Hepatocyte (in vitro differentiated cells): ENCODE measurements around the gene AEN. TPM values are rescaled to one million over a fixed set of nuclear protein-coding genes. Genes with fewer than 3 reads are reported as not detected.

Experiments
- DNase-seq: peaks from one replicate; pipeline ENCODE4 v3.0.0-alpha.2; 2016; ENCODE audit warnings: low spot score
- H2AFZ ChIP-seq: fragments of 200-600 bp; sonication (generic); 2 replicates; pipeline ENCODE4 v1.6.0; 2016; ENCODE audit warnings: antibody characterized with exemption, mild to moderate bottlenecking
- H3K27ac ChIP-seq: fragments of 200-600 bp; sonication (generic); 2 replicates; pipeline ENCODE4 v1.5.1; 2016; ENCODE audit warnings: mild to moderate bottlenecking
- H3K27me3 ChIP-seq: fragments of 200-600 bp; sonication (generic); 2 replicates; pipeline ENCODE4 v1.6.1; 2016
- H3K36me3 ChIP-seq: fragments of 200-600 bp; sonication (generic); replicated peaks from 2 replicates; pipeline ENCODE4 v1.5.1; 2016; ENCODE audit warnings: low read depth; ENCODE audit not compliant: insufficient read depth
- H3K4me1 ChIP-seq: fragments of 200-600 bp; sonication (generic); 2 replicates; pipeline ENCODE4 v1.5.1; 2016; ENCODE audit warnings: mild to moderate bottlenecking, moderate library complexity; ENCODE audit not compliant: insufficient read depth
- H3K4me2 ChIP-seq: fragments of 200-600 bp; sonication (generic); 2 replicates; pipeline ENCODE4 v1.6.0; 2016
- H3K4me3 ChIP-seq: fragments of 200-600 bp; sonication (generic); 2 replicates; pipeline ENCODE4 v1.5.1; 2016; ENCODE audit warnings: mild to moderate bottlenecking
- H3K79me2 ChIP-seq: fragments of 200-600 bp; sonication (generic); 2 replicates; pipeline ENCODE4 v1.6.0; 2017; ENCODE audit warnings: mild to moderate bottlenecking
- H3K9me2 ChIP-seq: fragments of 200-600 bp; sonication (generic); replicated peaks from 2 replicates; pipeline ENCODE4 v1.6.0; 2017; ENCODE audit warnings: mild to moderate bottlenecking; ENCODE audit not compliant: insufficient read depth
- H3K9me3 ChIP-seq: fragments of 200-600 bp; sonication (generic); 2 replicates; pipeline ENCODE4 v1.5.1; 2016; ENCODE audit warnings: low read depth, mild to moderate bottlenecking
- H4K20me1 ChIP-seq: fragments of 200-600 bp; sonication (generic); 2 replicates; pipeline ENCODE4 v1.6.0; 2016; ENCODE audit warnings: mild to moderate bottlenecking; ENCODE audit not compliant: insufficient read depth, poor library complexity, severe bottlenecking
- EZH2 ChIP-seq: fragments of 200-600 bp; sonication (generic); IDR thresholded peaks from 2 replicates; pipeline ENCODE4 v1.6.1; 2016; ENCODE audit warnings: antibody characterized with exemption, mild to moderate bottlenecking, borderline replicate concordance
- EZH2phosphoT487 ChIP-seq: fragments of 200-600 bp; sonication (generic); IDR thresholded peaks from one replicate; pipeline ENCODE4 v1.6.1; 2018; ENCODE audit warnings: antibody characterized with exemption, mild to moderate bottlenecking, low read depth, moderate library complexity; ENCODE audit not compliant: unreplicated experiment, severe bottlenecking
- WGBS: methylation state at CpG from one replicate; pipeline ENCODE4 v1.1.6; 2016; ENCODE audit warnings: low lambda C conversion rate; ENCODE audit errors: missing lambda C conversion rate; 5-methylcytosine and 5-hydroxymethylcytosine counted together
- polyA plus RNA-seq: library from polyadenylated mRNA; unstranded; fragments of >200 nt; fragmentation: Nextera tagmentation; extraction: Ambion mirVana; gene quantifications from 2 replicates; pipeline ENCODE4 v1.2.1, GENCODE V29; 2016
- total RNA-seq: library from RNA; depleted of rRNA; stranded (reverse); fragments of >200 nt; gene quantifications from 2 replicates; pipeline ENCODE4 v1.2.3, GENCODE V29; 2014
- TF ChIP-seq, protein P1 (sequence below): fragments of 200-600 bp; sonication (generic); IDR thresholded peaks from 2 replicates; pipeline ENCODE4 v1.5.1; 2016; ENCODE audit warnings: antibody characterized with exemption, mild to moderate bottlenecking; ENCODE audit not compliant: poor library complexity

AEN gene
- total and polyA plus RNA-seq, 2 experiments from 2014 or later, result 18.3 to 25.0 TPM

DNA sequence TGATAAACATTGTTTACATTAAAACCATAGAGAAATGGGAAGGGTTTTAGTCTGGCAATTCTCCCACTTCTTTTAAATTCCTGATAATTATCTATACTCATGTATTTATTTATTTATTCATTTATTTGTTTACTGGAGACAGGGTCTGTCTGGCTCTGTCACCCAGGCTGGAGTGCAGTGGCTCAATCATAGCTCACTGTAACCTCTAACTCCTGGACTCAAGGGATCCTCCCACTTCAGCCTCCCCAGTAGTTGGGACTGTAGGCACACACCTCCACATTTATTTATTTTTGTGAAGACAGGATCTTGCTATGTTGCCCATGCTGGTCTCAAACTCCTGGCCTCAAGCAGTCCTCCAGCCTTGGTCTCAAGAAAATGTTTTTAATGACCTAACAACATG is 2.5 kb upstream of the AEN start:
- TF ChIP-seq, protein P1, sequence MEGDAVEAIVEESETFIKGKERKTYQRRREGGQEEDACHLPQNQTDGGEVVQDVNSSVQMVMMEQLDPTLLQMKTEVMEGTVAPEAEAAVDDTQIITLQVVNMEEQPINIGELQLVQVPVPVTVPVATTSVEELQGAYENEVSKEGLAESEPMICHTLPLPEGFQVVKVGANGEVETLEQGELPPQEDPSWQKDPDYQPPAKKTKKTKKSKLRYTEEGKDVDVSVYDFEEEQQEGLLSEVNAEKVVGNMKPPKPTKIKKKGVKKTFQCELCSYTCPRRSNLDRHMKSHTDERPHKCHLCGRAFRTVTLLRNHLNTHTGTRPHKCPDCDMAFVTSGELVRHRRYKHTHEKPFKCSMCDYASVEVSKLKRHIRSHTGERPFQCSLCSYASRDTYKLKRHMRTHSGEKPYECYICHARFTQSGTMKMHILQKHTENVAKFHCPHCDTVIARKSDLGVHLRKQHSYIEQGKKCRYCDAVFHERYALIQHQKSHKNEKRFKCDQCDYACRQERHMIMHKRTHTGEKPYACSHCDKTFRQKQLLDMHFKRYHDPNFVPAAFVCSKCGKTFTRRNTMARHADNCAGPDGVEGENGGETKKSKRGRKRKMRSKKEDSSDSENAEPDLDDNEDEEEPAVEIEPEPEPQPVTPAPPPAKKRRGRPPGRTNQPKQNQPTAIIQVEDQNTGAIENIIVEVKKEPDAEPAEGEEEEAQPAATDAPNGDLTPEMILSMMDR, result no peak
- TF ChIP-seq EZH2 (no peak), EZH2phosphoT487 (no peak)
- peaks cover 24% of the 10 kb centered on the region for H3K79me2 ChIP-seq
- no peak overlapping the region for H3K27ac ChIP-seq
- no peaks in the 10 kb centered on the region for H3K9me3 ChIP-seq
- no peaks in the 10 kb centered on the region for H3K36me3 ChIP-seq
- H3K4me1 ChIP-seq, result peaks cover 6% of the 10 kb centered on the region
- H3K4me2 ChIP-seq, result no peak overlapping the region
- H3K9me2 ChIP-seq, result no peaks in the 10 kb centered on the region
- no peak overlapping the region for H3K4me3 ChIP-seq
- peaks cover 8% of the 10 kb centered on the region for H4K20me1 ChIP-seq
- no peak for DNase-seq
- no peak overlapping the region for H2AFZ ChIP-seq
- H3K27me3 ChIP-seq, result no peaks in the 10 kb centered on the region

DNA sequence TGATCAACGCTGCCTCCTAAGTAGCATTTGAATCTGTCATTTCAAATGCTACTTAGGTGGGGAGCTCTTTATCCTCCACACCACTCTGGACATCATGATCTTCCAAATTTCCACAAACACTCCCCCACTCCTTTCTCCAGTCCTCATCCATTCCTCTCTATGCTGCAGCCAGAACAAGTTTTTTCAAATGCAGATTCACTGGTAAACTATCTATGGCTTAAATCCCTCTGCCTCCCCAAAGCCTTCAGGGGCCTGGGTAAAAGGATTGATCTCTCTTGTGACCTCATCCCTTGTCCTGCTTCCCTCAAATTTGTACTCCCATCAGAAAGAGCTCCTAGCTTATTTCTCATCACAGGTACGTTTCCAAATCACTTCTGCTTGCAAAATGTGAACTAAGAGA is 1.3 kb upstream of the AEN start:
- H3K27ac ChIP-seq, result no peak overlapping the region
- TF ChIP-seq, protein P1, result no peak
- TF ChIP-seq EZH2phosphoT487, result no peak
- TF ChIP-seq EZH2, result no peak
- no peaks in the 10 kb centered on the region for H3K27me3 ChIP-seq
- H3K4me3 ChIP-seq, result no peak overlapping the region
- peaks cover 14% of the 10 kb centered on the region for H4K20me1 ChIP-seq
- no peaks in the 10 kb centered on the region for H3K9me2 ChIP-seq
- H2AFZ ChIP-seq, result no peak overlapping the region
- H3K9me3 ChIP-seq, result no peaks in the 10 kb centered on the region
- peaks cover 12% of the 10 kb centered on the region for H3K4me1 ChIP-seq
- DNase-seq, result no peak
- H3K79me2 ChIP-seq, result peaks cover 35% of the 10 kb centered on the region
- no peaks in the 10 kb centered on the region for H3K36me3 ChIP-seq
- WGBS, result 86% methylated on average over 2 of the region's 2 CpGs
- H3K4me2 ChIP-seq, result no peak overlapping the region

DNA sequence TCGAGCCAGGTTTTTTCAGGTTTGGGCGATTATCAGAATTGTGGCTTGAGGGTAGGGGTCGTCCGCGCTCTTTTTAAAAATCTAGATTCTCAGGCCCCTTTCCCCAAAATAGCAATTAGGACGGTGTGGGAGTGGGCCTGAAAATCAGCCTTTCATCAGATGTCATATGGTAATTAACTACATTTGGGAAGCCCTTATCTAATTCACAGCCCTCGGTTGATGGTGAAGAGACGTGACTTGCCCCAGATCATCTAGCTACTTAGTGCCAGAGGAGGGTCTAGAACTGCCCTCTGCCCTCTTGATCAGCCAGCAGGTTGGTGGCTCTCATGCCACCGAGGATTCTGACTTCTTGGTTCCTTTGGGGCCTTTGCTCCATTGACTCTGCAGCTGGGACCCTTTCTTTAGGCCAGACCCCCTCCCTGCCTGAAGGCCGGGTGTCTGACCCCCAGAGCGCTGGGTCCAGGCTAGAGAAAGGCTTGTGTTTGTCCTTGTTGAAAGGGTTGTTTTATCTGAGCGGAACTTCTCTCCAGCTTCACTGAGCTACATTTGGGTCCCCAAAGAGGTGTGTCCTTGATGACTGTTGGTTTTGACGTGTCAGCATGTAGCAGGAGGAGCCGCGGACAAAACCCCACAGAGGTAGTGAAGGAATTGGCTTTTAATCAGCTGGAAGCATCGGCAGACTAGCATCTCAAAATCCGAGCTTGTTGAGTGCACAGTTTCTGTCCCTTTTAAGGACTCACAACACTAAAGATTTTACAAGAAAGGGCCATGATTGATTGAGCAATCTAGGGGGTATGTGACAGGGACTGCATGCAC is 857 bp downstream of the AEN start:
- H3K9me3 ChIP-seq, result no peaks in the 10 kb centered on the region
- no peaks in the 10 kb centered on the region for H3K9me2 ChIP-seq
- H4K20me1 ChIP-seq, result peaks cover 30% of the 10 kb centered on the region
- no peaks in the 10 kb centered on the region for H3K36me3 ChIP-seq
- H3K27me3 ChIP-seq, result no peaks in the 10 kb centered on the region
- WGBS, result 3% methylated on average over 17 of the region's 17 CpGs
- peaks cover 57% of the 10 kb centered on the region for H3K79me2 ChIP-seq
- peaks cover 7% of the 10 kb centered on the region for H3K4me1 ChIP-seq
- peak overlapping the region; percentile 82 for H3K27ac ChIP-seq
- peak; percentile 45 for DNase-seq
- peak overlapping the region; percentile 62 for H3K4me3 ChIP-seq
- H3K4me2 ChIP-seq, result peak overlapping the region; percentile 94
- TF ChIP-seq EZH2phosphoT487, result no peak
- TF ChIP-seq EZH2, result no peak
- H2AFZ ChIP-seq, result peak overlapping the region; percentile 48

- WGBS, result 27% methylated on average over 5 of the region's 5 CpGs
- TF ChIP-seq EZH2phosphoT487 (no peak), EZH2 (no peak)
- TF ChIP-seq, protein P1, result no peak
- Histone ChIP-seq H3K9me2 (no peaks in the 10 kb centered on the region), H4K20me1 (peaks cover 32% of the 10 kb centered on the region), H3K4me2 (peak overlapping the region; percentile 94), H2AFZ (no peak overlapping the region), H3K27me3 (no peaks in the 10 kb centered on the region), H3K79me2 (peaks cover 63% of the 10 kb centered on the region), H3K4me1 (peaks cover 7% of the 10 kb centered on the region), H3K9me3 (no peaks in the 10 kb centered on the region), H3K4me3 (peak overlapping the region; percentile 62), H3K27ac (peak overlapping the region; percentile 82), H3K36me3 (no peaks in the 10 kb centered on the region)
- DNase-seq, result no peak
Observed at GRCh38 chr15:88622605-88622975, 1.4 kb downstream of the AEN start.
